ENCODE measurements around the gene PPFIA1. TPM values are rescaled to one million over a fixed set of nuclear protein-coding genes. Genes with fewer than 3 reads are reported as not detected.

Gene PPFIA1
- total and polyA plus RNA-seq, 4 donors, result 27.5 to 85.0 (median 43.5) TPM

DNA sequence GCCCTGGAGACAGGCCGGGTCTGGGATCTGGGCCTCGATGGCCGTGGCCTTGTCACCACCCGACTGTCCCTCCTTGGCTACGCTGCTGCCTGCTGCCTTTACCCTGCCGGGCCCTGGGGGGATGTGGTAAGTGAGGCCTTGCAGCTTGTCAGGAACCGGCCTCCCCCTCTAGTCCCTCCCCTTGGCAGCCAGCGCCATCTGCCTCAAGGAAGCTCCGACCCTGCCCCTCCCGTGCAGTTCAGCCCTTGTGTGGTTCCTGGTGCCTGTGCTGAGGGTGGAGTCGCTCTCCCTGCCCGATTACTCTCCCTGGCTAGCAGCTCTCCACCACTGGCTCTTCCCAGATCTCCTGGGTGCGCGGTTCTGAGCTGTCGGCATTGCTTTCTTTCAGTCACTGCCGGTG lies 161.6 kb downstream of the PPFIA1 start:
- TF ChIP-seq, protein P1, sequence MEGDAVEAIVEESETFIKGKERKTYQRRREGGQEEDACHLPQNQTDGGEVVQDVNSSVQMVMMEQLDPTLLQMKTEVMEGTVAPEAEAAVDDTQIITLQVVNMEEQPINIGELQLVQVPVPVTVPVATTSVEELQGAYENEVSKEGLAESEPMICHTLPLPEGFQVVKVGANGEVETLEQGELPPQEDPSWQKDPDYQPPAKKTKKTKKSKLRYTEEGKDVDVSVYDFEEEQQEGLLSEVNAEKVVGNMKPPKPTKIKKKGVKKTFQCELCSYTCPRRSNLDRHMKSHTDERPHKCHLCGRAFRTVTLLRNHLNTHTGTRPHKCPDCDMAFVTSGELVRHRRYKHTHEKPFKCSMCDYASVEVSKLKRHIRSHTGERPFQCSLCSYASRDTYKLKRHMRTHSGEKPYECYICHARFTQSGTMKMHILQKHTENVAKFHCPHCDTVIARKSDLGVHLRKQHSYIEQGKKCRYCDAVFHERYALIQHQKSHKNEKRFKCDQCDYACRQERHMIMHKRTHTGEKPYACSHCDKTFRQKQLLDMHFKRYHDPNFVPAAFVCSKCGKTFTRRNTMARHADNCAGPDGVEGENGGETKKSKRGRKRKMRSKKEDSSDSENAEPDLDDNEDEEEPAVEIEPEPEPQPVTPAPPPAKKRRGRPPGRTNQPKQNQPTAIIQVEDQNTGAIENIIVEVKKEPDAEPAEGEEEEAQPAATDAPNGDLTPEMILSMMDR (IDR thresholded peaks at IDR 0.05; ENCODE audit: control extremely low read depth, extremely low read depth), result no peak
- peaks cover 24 to 72% (median 37%) of the 10 kb centered on the region in 4 donors for H3K36me3 ChIP-seq (ENCODE audit: control insufficient read depth in 4 of 4, insufficient read depth in 4 of 4, low read length in 4 of 4)
- no peak overlapping the region for H3K4me3 ChIP-seq
- ATAC-seq (ENCODE audit: insufficient read depth, low FRiP score), result no peak
- 55 to 74% methylated on average over 13 to 16 of the region's 16 CpGs for WGBS, 2 donors
- H3K4me1 ChIP-seq (ENCODE audit: control insufficient read depth in 5 of 5, insufficient read depth in 5 of 5, low read length in 5 of 5), result no peaks in the 10 kb centered on the region
- no peak overlapping the region for H3K9ac ChIP-seq (ENCODE audit: insufficient read depth in 1 of 2, low read length in 2 of 2)
- no peak for DNase-seq
- no peaks in the 10 kb centered on the region for H3K27me3 ChIP-seq (ENCODE audit: control insufficient read depth in 3 of 3, insufficient read depth in 3 of 3, low read length in 2 of 3)
- peaks cover 0 to 2% (median 0%) of the 10 kb centered on the region in 4 donors for H3K9me3 ChIP-seq (ENCODE audit: control insufficient read depth in 4 of 4, insufficient read depth in 3 of 4, low read length in 3 of 4)
- no peak overlapping the region for H3K27ac ChIP-seq (ENCODE audit: low read depth in 1 of 2, low read length in 1 of 2)

DNA sequence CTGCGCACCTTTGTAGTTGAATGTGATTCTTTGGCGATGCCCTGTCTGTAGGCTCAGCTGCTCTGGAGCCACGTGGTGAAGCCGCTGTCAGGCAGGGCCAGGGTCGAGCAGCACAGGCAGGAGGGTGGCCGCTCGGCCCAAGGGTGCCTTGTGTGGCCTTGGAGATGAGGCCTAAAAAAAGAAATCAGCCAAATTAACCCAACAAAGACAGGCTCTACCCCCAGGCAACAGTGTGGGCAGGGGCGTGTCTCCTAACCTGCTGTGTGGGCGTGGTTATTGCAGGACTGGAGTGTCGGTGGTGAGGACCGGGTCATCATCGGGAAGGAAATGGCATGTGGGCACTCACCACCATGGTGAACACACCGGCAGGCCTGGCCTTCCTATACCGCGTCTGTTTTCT lies 162.1 kb downstream of the PPFIA1 start:
- peaks cover 21 to 72% (median 37%) of the 10 kb centered on the region in 4 donors for H3K36me3 ChIP-seq (ENCODE audit: control insufficient read depth in 4 of 4, insufficient read depth in 4 of 4, low read length in 4 of 4)
- H3K27me3 ChIP-seq (ENCODE audit: control insufficient read depth in 3 of 3, insufficient read depth in 3 of 3, low read length in 2 of 3), result no peaks in the 10 kb centered on the region
- H3K27ac ChIP-seq (ENCODE audit: low read depth in 1 of 2, low read length in 1 of 2), result no peak overlapping the region
- no peaks in the 10 kb centered on the region for H3K9me3 ChIP-seq (ENCODE audit: control insufficient read depth in 4 of 4, insufficient read depth in 3 of 4, low read length in 3 of 4)
- TF ChIP-seq, protein P1 (IDR thresholded peaks at IDR 0.05; ENCODE audit: control extremely low read depth, extremely low read depth), result no peak
- 81 to 91% methylated on average over 15 of the region's 15 CpGs for WGBS, 2 donors
- no peaks in the 10 kb centered on the region for H3K4me1 ChIP-seq (ENCODE audit: control insufficient read depth in 5 of 5, insufficient read depth in 5 of 5, low read length in 5 of 5)
- DNase-seq, result no peak
- no peak for ATAC-seq (ENCODE audit: insufficient read depth, low FRiP score)
- H3K4me3 ChIP-seq, result no peak overlapping the region
- H3K9ac ChIP-seq (ENCODE audit: insufficient read depth in 1 of 2, low read length in 2 of 2), result no peak overlapping the region

DNA sequence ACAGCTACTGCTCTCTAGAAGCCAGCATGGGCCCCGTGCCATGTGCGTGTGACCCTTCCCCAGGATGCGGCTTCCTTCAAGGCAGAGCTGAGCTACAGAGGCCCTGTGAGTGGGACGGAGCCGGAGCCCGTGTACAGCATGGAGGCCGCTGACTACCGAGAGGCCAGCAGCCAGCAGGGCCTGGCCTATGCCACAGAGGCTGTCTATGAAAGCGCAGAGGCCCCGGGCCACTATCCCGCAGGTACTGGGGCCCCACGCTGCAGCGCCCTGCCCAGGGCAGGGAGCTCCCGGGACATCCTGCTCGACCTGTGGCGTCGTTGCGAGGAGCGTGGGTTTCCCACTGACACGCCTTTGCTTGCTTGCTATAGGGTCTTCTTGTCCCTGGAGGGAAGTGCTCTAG lies 162.5 kb downstream of the PPFIA1 start:
- Histone ChIP-seq H3K4me1 (ENCODE audit: control insufficient read depth in 5 of 5, insufficient read depth in 5 of 5, low read length in 5 of 5) (no peaks in the 10 kb centered on the region), H3K9me3 (ENCODE audit: control insufficient read depth in 4 of 4, insufficient read depth in 3 of 4, low read length in 3 of 4) (no peaks in the 10 kb centered on the region), H3K4me3 (no peak overlapping the region), H3K27me3 (ENCODE audit: control insufficient read depth in 3 of 3, insufficient read depth in 3 of 3, low read length in 2 of 3) (no peaks in the 10 kb centered on the region), H3K27ac (ENCODE audit: low read depth in 1 of 2, low read length in 1 of 2) (no peak overlapping the region), H3K36me3 (ENCODE audit: control insufficient read depth in 4 of 4, insufficient read depth in 4 of 4, low read length in 4 of 4) (peaks cover 18 to 72% (median 37%) of the 10 kb centered on the region in 4 donors), H3K9ac (ENCODE audit: insufficient read depth in 1 of 2, low read length in 2 of 2) (no peak overlapping the region)
- ATAC-seq (ENCODE audit: insufficient read depth, low FRiP score) (no peak), DNase-seq (no peak)
- TF ChIP-seq, protein P1 (IDR thresholded peaks at IDR 0.05; ENCODE audit: control extremely low read depth, extremely low read depth), result no peak
- 94 to 97% methylated on average over 20 of the region's 20 CpGs for WGBS, 2 donors

DNA sequence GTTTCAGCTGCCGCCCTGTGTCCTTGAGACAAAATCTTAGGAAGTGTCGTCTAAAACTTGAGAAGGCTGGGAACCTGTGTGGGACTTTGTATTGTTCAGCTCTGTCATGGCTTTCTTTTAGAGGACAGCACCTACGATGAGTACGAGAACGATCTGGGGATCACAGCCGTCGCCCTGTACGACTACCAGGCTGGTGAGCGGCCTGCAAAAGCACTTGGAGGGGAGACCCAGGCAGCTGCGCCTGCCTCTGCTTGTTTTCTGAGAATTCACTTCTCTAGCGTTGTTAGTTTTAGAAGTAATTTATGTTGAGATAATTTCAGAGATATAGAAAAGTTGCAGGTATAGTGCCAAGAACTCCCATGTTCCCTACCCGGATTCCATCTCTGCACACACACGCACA lies 163.0 kb downstream of the PPFIA1 start:
- H3K9me3 ChIP-seq (ENCODE audit: control insufficient read depth in 4 of 4, insufficient read depth in 3 of 4, low read length in 3 of 4), result no peaks in the 10 kb centered on the region
- no peak overlapping the region for H3K27ac ChIP-seq (ENCODE audit: low read depth in 1 of 2, low read length in 1 of 2)
- no peak overlapping the region for H3K9ac ChIP-seq (ENCODE audit: insufficient read depth in 1 of 2, low read length in 2 of 2)
- H3K4me1 ChIP-seq (ENCODE audit: control insufficient read depth in 5 of 5, insufficient read depth in 5 of 5, low read length in 5 of 5), result no peaks in the 10 kb centered on the region
- TF ChIP-seq, protein P1 (IDR thresholded peaks at IDR 0.05; ENCODE audit: control extremely low read depth, extremely low read depth), result no peak
- no peaks in the 10 kb centered on the region for H3K27me3 ChIP-seq (ENCODE audit: control insufficient read depth in 3 of 3, insufficient read depth in 3 of 3, low read length in 2 of 3)
- 93 to 95% methylated on average over 13 of the region's 13 CpGs for WGBS, 2 donors
- H3K4me3 ChIP-seq, result no peak overlapping the region
- H3K36me3 ChIP-seq (ENCODE audit: control insufficient read depth in 4 of 4, insufficient read depth in 4 of 4, low read length in 4 of 4), result peaks cover 18 to 73% (median 37%) of the 10 kb centered on the region in 4 donors
- ATAC-seq (ENCODE audit: insufficient read depth, low FRiP score) (no peak), DNase-seq (no peak)

All from lung (tissue), 12 donors.